HG02943 (cell line): Measurements from ENCODE around the gene RNF224.
A peak's percentile ranks its signal among the peaks of the same experiment; 100 is the strongest.

Source experiments
- ATAC-seq: cut with Tn5 transposase; IDR thresholded peaks from one replicate; pipeline ENCODE4 v1.9.1; 2021; ENCODE audit warnings: mild to moderate bottlenecking, low read depth, moderate library complexity; ENCODE audit not compliant: unreplicated experiment

RNF224 gene

DNA sequence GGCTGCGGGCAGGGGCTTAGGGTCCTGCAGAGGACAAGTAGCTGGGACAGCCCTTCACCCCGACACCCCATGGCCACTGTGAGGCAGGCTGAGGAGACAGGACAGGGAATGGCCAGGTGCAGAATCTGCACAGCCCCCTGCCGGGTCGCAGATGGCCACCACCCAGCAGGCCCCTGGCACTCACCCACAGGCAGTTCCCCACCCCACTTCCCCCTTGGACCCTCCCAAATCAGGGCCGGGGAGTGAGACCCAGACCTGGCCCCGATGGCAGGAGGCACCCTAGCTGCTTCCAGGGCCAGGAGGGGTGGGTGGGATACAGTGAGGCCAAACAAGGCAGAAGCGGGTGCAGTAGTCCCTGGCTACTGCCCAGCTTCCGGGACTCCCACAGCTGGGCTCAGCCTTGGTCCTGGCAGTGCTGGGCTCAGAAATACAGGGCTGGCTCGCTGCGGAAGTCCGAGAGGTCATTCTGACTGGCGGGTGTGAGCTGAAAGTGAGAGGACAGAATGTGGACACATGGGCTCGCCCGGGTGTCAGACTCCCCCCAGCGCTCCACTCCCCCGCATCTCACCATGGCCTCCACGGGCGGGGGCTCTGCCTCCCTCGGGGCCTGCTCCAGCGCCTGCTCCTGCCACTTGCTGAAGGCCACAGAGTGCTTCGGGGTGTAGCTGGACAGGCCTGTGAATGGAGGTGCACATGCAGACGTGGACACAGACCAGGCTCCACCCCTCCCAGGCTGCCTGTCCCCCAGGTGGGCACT is 35.4 kb upstream of the RNF224 start:
- no peak for ATAC-seq

DNA sequence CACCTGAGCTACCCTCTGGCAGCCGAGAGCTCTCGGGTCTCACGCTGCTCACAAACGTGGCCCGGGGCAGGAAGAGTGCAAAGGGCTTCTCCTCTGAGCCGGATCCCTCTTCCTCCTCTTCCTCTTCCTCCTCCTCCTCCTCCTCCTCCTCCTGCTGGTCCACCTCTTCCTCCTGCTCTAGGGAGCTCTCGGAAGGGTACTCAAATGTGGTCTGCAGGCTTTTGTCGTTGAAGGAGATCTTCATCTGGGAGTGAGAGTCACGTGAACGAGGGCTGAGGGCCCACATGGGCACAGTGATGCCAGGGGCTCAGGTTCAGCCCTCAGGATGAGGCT is 34.9 kb upstream of the RNF224 start:
- no peak for ATAC-seq

DNA sequence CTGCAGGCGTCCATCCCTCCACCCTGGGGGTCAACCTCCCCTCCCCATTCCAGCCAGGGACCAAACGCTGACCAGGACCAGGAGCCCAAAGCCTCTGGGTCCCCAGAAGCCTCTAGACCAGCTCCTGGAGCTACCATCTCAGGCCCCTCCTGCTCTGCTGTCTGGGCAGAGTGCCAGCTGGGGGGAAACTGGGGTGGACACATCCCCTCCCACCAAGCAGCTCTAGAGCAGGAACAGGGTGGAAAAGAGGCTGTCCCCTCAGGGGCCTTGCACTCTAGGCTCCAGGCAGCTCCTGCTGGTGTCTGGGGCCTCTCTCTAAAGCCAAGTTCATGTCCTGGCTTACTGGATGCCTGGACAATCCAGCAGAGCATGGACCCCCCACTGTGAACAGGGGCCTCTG is 34.4 kb upstream of the RNF224 start:
- ATAC-seq: no peak

DNA sequence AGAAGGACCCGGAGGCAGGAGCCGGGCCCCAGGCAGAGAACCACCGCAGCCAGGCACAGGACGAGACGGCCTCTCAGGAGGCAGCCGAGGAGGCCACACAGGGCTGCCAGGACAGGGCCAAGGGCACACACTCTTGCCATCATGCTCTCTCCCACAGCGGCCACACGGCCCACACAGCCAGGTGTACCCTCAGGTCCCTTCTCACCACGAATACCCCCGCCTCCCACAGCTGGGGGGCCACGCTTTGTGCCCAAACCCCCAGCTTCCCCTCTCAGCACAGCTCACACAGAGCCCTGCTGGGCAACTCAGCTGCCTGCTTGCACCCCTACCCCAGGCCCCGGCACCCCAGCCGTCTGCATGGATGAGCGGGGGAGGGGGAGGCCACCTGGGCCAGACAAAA is 33.5 kb upstream of the RNF224 start:
- ATAC-seq: no peak

DNA sequence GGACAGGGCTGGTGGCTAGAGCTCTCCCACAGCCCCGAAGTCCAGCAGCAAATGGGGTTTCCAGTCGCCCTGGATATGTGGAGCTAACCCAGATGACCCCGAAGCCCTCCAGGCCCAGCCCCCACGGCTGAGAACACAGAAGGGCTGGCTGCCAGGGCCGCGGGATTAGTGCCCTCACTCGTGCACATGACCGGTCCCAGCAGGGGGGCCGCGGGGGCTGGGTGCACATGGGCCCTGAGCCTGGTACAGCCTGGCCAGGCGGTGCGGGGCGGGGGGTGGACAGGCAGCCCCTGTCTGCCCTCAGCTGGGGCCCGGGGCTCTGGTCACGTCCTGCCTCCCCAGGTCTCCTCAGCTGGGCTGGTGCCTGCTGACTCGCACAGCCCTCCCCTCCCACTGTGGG is 32.9 kb upstream of the RNF224 start:
- no peak for ATAC-seq

DNA sequence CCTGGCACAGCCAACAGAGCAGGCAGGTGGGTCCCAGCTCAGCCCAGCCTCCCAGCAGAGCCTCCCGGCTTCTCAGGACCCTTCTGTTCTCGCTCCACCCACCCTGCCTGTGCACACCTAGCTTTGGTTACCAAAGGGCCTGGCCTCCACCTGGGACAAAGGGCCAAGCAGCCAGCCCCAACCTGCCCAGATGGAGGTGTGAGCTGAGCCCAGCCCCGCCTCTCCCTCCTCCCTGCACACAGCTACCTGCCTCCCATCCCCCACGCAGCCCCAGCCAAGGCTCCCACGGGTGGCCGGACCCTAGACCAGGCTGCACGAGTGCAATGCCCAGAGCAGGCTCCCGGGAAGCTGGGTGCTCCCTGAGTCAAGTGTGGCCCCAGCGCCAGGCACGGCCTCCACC is 32.4 kb upstream of the RNF224 start:
- no peak for ATAC-seq

DNA sequence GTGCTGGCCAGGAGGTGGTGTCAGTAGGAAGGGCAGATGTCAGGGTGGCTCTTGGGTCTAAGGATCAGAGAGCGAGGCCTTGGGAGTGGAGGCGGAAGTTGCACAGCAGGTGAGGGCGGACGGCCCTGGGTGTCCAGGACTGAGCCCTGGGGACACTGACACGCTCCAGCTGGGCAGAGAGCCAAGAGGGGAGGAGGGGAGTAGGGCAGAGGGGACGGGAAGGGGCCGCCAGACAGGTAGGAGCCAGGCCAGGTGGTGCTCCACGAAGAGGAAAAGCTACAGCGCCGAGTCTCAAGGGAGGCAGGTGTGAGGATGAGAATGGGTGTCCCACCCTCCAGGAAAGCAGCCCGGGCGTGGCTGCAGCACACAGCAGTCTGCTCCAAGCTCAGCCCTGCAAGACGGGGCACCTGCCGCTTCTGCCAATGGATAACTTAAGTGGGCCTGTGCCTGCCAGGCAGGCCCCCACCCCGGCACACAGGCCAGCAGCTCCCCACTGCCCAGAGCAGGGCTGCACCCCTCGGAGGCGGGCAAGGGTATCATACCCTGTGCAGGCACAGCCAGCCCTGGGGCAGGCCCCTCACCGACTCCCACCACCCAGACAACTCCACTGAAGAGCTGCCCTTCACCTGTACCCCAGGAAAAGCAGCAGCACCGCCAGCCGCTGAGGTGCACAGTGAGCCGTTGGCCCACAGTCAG is 31.6 kb upstream of the RNF224 start:
- ATAC-seq: no peak

DNA sequence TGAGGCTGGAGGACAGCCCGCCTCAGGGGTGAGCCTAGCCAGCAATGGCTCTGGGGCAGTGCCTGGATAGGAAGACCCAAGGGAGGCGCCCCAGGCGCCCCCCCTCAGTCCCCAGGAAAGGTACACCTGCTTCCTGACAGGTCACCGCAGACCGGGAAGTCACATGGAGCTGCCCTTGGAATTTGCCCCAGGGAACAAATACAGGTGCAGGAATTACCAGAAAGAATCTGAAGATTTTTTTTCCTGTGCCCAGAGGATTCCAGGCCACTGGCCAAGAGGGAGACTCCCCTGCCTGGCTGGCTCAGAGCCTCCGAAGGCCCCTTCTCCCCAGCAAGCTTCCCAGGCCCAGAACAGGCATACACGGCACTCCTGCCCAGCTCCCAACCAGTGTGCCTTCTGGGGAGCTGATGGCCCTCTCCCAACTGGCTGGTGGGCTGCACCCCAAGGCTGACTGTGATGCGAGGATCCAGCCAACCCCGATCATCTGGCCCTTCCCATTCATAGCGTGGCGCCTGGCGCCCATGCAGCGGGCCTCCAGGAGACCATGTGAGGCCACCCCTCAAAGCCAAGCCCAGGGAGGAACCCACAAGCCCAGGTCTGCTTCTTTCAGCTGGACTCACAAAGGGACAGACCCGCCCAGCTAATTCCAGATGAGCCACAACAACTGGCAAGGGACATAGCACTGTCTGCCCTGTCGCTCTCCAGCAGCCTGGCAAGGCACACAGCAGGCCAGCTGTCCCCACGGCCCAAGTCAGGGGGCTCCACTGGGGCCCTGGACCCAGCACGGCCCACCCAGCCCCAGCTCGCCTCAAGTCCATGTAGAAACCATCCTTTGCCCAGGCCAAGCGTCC is 29.0 kb upstream of the RNF224 start:
- ATAC-seq: no peak

DNA sequence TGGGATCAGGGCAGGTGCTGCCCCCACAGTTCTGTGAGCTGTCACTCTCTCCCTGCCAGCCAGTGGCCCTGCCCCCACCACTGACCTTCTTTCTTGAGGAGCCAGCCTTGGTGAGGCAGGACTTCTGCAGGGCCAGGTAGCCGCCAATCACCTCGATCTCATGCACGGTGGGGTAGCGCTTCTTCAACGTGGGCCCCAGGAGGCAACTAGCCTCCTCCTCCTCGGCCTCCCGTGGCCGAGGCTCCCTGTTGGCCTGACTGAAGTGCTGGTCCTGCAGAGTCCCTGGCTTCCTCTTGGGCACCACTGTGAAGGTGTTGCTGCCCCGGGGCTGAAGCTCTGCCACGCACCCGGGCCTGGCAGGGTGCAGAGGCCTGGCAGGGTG is 28.4 kb upstream of the RNF224 start:
- no peak for ATAC-seq

DNA sequence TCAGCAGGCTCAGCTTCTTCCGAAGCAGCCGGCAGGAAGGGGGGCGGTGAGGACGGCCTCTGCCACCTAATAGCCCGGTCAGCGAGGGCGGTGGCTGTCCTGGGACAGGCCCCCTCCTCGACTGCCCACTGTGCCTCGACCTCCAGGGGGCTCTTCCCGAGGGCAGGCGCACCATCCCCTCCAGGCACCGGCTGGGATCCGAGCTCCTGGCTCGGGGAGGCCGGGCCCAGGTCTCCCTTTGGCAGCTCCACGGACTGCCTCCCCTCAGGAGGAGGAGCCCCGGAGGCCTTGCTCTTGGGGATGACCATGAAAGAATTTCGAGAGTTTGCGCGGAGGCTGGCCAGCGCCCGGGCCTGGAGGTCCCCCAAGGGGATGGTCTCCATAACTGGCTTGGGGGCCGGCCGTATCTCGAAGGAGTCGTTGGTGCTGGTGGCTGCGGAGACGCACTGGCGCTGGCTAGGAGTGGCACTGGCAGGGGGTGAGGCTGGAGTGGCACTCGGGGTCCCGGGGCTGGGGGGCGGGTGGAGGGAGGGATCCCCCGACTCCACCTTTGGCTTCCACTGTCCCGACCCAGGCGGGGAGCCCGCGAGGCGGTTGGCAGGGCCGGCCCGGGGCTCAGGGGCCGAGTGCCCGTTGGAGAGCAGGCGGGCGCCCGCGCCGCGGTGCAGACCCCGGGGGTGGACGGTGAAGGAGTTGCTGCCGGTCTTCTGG is 27.7 kb upstream of the RNF224 start:
- ATAC-seq: no peak

DNA sequence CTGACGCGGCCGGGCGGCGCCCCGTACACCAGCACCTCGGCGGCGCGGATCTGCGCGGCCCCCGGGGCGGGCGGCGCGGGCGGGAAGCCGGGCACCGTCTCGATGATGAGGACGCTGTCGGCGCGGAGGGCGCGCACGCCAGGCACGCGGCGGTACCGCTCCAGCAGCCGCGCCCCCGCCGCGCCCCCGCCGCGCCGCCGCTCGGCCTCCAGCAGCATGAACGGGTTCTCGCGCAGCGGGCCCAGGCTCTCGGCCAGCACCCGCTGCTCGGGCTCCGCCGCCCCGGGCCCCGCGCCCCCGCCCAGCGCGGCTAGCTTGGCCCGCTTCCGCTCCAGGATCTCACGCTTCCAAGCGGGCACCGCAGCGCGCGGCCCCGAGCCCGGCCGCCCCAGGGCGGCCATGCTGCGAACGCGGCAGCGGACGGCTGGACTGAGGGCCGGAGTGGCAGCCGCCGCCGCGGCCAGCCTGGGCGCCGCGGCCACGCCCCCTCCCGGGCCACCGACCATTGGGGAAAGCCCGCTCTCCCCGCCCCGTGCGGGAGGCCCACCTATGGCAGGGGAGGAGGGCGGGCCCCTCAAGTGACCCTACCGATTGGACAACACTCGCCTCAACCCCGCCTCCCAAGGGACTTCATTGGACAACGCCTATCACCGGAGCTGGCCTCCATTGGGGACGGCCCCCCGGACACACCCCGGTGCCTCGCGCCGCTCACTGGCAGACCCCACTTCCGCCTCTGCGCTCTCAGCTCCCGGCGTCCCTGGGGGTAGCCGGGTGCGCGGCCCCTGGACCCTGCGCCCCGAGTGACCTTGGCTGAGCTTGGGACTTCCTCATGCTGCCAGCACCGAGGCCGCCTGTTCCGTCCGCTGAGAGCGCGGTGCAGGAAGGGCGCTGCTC is 26.7 kb upstream of the RNF224 start, which contains the start of gene TPRN:
TSS of gene TPRN (minus strand) at position 431 of the 894 bp plus-strand sequence. CDS start at position 401, 30 bp downstream.
- peak; percentile 89 for ATAC-seq

DNA sequence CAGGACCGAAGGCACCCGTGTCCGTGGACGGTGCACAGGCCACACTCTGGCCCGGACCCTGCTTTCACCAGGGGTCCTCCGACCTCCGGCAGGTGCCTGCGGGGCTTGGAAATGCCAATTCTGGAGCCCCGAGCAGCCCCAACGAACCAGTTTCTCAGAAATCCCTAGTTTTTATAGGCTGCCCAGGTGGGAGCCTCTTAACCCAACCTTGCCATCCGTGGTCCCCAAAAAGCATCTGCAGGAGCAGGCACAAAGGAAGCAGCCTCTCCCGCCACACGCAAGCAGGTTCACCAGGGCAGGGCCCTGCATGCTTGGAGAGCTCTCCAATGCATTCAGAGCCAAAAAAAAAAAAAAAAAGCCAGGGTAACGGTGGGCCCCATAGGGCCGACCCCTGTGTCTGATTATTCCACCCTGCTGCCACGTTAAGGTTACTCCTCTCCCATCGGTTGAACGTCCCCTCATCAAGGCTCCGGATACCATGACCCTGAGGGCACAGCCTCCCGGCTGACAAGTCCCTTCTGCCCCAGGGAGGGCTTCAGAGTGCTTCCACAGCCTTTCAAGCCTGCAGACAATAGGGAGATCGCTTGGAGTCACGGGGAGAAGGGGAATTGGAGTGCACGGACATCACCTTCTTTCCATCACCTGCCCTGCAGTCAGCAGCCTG is 26.0 kb upstream of the RNF224 start:
- ATAC-seq: no peak

DNA sequence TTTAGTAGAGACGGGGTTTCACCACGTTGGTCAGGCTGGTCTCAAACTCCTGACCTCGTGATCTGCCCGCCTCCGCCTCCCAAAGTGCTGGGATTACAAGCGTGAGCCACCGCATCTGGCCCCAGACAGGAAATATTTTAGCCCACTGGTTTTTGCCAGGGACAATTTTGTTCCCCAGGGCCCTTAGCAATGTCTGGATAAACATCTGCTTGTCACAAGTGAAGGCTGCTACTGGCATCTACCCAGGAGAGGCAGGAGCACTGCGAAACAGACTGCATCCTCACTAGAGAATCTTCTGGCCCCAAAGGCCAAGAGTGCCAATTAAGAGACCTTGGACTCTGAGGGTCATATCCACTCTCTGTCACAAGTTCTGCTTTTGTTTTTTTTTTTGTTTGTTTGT is 24.3 kb upstream of the RNF224 start:
- no peak for ATAC-seq

DNA sequence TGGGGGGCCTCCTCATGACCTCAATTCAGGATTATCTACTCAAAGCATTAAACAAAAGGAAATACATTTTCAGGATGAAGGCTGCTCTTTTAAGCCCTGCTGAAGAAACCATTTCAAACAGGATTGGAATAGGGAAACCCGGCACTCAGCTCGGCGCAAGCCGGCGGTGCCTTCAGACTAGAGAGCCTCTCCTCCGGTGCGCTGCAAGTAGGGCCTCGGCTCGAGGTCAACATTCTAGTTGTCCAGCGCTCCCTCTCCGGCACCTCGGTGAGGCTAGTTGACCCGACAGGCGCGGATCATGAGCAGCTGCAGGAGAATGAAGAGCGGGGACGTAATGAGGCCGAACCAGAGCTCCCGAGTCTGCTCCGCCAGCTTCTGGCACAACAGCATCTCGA is 22.6 kb upstream of the RNF224 start:
- ATAC-seq: no peak

DNA sequence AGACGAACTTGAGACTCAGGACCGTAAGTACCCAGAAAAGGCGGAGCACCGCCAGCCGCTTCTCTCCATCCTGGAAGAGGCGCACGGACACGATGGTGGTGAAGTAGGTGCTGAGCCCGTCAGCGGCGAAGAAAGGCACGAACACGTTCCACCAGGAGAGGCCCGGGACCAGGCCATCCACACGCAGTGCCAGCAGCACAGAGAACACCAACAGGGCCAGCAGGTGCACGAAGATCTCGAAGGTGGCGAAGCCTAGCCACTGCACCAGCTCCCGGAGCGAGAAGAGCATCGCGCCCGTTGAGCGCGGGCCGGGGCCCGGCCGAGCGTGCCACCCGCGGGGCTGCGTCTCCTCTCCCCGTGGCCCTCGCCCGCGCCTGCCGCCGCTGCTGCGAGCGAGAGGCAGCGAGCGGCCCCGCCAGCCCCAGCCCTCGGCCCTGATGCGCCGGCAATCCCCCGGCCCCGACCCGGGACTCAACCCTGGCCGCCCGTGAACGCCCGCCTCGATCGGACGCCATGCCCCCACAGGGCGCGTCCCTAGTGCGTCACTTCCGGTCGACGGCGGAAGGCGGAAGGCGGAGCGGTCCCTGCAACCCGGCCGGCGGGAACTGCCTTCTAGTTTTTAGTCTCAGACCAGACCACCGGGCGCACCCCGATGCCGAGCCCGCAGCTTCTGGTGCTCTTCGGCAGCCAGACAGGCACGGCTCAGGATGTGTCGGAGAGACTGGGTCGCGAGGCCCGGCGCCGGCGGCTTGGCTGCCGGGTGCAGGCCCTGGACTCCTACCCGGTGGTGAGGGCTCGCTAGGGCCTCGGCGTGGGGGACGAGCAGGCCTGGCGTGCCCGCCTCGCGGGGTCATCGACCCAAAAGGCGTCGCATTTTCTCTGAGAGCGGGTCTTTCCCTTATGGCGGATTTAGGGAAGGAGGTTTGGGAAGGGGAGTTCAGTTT is 21.9 kb upstream of the RNF224 start, which contains the start of the genes NDOR1 and TMEM203:
TSS of gene NDOR1 (plus strand) at position 575 of the 944 bp plus-strand sequence. CDS start at position 653, 78 bp downstream.
TSS of gene TMEM203 (minus strand) at position 523 of the 944 bp plus-strand sequence. CDS start at position 289, 234 bp downstream.
- ATAC-seq: no peak

DNA sequence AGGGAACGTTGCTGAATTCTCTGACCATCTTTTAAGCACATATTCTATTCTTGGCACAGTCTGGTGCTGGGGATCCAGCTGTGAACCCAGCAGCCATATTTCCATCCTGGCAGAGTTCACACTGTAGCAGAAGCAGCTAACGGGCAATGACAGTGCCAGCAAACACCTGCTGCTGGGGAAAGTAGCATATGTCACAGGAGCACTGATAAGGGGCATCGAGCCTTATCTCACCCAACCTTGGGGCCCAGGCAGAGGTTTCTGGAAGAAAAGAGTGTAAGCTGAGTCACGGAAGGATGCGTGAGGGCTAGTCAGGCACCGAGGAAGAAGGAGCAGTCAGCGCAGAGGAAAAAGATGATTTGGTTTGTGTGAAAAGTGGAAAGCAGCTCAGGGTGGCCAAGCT is 20.7 kb upstream of the RNF224 start:
- ATAC-seq: no peak

DNA sequence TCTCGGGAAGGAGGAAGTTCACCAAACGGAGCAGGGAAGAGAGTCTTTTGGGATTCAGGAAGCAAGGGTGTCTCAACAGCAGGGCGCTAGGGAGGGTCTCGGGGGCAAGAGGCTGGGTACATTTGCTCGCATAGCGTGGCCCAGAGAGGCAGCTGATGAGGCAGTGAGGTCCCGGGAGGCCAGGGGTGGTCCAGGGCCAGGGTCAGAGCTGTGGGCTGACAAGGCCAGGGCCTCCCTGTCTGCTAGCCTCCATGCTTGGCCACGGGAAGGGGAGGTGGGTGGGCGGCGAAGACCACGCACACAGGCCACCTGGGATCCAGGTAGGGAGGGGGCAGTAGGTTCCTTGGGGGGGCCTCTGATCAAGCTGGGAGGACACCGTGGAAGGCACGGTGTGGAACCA is 15.8 kb upstream of the RNF224 start:
- no peak for ATAC-seq

DNA sequence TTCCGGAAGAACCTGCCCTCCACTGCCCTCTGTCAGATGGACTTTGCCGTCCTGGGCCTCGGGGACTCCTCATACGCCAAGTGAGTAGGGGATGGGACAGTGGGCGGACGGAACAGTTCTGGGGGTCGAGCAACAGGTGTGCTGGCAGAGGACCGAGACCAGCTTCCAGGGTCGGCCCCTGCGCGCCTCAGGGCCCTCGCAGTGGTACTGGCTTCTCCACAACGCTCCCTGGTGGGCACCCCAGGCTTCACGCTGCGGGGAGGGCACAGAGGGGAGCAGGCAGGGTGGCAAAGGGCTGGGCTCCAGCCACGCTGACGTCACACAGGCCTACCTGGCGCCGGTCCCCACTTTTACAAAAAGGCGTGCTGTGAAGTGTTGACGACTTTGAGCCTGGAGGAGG is 14.8 kb upstream of the RNF224 start:
- no peak for ATAC-seq
